GM21576 (cell line): Measurements from ENCODE around the gene UNC50.

Source experiments
- ATAC-seq: cut with Tn5 transposase; IDR thresholded peaks from one replicate; pipeline ENCODE4 v1.9.1; 2021; ENCODE audit warnings: mild to moderate bottlenecking, moderate library complexity; ENCODE audit not compliant: unreplicated experiment

UNC50 gene, protein sequence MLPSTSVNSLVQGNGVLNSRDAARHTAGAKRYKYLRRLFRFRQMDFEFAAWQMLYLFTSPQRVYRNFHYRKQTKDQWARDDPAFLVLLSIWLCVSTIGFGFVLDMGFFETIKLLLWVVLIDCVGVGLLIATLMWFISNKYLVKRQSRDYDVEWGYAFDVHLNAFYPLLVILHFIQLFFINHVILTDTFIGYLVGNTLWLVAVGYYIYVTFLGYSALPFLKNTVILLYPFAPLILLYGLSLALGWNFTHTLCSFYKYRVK

GRCh38 chr2:98608116-98608961 is at the start of gene UNC50, which contains the start of gene COA5:
TSS of gene UNC50 (plus strand) at chr2:98608589. CDS start at chr2:98609760, 1,171 bp downstream.
TSS of gene COA5 (minus strand) at chr2:98608512. CDS start at chr2:98608405, 107 bp downstream.
- ATAC-seq: peak; percentile 82

DNA sequence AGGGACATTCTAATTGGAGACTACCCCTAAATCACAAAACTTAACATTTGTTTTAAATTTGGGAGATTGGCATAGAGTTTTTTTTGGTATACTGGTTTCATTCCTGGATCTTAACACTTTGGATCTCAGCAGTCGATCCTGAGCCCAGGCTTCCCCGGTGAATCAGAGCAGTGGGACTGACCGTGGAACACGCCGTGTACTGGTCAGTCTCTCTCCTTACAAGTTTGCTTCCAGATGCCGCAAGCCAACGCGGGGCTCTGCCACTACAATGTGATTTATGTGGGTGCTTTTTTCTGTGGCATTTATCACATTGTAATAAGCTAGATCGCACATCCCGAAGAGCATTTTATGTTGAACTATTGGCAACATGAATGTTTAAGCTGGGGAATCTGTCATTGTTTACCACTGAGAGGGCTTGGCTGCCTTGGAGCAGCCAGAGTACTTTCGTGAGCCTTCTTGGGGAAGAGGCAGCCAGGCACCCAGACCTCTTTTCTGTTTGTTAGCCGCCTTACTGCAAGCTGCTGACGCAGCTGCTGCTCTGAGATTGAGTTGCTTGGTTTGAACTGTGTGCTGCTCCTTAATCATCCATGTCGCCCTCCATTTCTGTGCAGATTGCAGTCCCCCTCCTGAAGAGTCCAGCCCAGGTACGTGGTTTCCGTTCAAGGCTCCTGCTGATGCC is 49.4 kb upstream of the UNC50 start:
- ATAC-seq: no peak

- ATAC-seq: no peak
These were observed 48.8 kb upstream of the UNC50 start for GRCh38 chr2:98559581-98559980.

- ATAC-seq: no peak
These were observed 48.1 kb upstream of the UNC50 start for GRCh38 chr2:98560256-98560771.

- ATAC-seq: no peak
These were observed 47.4 kb upstream of the UNC50 start for GRCh38 chr2:98561018-98561417.

- ATAC-seq: no peak
These were observed 46.3 kb upstream of the UNC50 start for GRCh38 chr2:98561902-98562695.

GRCh38 chr2:98563394-98563793 is 45.0 kb upstream of the UNC50 start:
- no peak for ATAC-seq

- no peak for ATAC-seq
These were observed 43.8 kb upstream of the UNC50 start for GRCh38 chr2:98564541-98565132.

DNA sequence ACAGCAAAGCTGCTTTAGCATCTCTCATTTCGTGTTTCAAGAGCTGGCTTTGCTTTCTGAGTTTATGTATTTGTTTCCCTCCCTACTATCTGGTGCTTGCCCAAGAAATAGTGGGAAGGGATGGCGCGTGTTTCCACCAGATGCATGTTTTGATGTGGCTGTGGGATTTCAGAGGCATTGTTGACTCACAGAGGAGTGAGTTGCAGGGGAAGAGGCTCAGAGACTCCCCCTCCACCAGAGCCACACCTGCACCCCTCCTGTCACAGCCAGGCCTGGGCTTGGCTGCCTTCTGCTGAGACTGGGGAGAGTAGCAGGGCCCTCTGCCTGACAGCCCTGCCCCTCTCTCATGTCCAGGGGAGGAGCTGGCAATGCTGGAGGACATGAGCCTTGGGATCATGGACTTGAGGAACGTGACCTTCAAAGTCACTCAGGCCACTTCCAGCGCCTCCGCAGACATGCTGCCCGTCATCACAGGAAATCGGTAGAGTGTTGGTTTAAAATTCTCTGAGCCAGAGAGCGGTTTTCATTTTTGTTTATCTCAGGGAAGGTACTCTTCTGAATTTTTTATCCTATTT is 43.0 kb upstream of the UNC50 start:
- no peak for ATAC-seq

DNA sequence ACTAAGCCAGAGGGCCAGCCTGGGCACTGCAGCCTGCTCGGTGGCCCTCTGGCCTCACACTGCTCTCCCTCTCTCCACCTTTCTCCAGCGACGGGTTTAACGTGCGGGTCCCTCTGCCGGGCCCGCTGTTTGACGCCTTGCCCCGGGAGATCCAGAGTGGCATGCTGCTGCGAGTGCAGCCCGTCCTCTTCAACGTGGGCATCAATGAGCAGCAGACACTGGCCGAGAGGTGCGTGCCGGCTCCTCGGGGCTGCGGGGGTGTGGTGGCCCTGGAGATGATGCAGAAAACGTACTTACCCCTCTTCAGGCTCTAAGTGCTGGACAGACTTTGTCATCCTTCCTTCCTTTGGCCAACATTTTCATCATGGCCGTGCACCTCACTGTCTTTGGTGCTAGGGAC is 42.4 kb upstream of the UNC50 start:
- no peak for ATAC-seq

DNA sequence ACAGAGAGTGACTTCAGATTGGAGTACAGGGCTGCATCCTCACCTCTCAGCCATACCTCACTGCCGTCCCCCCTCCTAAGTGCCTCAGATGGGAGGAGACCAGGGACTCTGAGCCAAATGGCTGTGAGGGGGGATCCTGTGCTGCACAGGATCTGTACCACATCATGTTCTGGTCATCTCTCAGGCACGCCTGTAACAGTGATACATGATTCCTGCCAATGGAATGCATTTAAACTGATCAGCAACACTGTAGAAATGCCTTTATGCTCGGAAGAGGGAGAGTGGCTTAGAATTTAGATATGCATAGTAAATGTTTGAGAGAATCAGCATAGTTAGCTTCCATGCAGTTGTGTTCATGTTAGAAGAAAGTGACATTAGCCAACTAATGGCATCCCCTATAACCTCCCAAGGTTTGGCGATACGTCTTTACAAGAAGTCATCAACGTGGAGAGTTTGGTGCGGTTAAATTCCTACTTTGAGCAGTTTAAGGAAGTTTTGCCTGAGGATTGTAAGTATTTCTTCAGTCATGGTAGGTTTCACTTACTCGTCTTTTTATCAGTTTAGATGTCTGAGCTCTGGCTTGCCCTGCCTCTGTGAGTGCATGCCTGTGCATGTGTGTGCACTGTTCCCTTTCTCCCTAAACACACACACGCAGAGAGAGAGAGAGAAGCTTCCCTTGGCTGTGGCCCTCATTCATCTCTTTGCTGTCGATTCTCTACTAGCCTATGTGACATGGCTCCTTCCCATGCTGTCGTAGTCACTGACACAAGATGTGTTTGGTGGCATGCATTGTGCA is 40.0 kb upstream of the UNC50 start:
- ATAC-seq: no peak

DNA sequence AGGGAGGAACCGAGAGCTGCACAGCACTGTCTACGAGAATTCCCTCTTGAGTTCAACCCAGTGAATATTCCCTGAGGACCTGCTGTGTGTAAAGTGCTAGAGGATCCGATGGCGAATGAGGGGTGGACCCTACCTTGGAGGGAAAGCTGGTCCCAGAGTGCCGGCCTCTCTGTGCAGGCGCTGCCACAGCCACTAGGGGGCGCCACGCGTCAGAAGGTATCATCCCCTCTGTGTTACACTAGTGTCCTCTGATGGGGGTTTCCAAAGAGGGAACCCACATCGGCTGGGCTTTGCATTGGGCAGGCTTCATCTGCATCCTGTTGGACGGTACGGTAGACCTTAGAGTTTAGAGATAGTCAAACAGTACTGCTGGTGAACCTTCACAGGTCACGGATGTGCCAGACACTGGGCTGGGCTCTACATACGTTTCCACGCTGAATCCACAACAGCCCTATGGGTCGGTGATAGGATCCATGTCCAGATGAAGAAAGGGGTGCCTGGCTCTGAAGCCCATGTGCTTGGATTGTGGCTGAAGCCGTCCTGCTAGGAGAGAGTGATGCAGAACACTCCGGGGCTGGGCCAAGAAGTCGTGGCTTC is 39.1 kb upstream of the UNC50 start:
- ATAC-seq: no peak

GRCh38 chr2:98569915-98570314 is 38.5 kb upstream of the UNC50 start:
- no peak for ATAC-seq

- ATAC-seq: no peak
These were observed 38.0 kb upstream of the UNC50 start for GRCh38 chr2:98570356-98570755.

GRCh38 chr2:98571121-98571701 is 37.2 kb upstream of the UNC50 start:
- no peak for ATAC-seq

GRCh38 chr2:98571796-98572195 is 36.6 kb upstream of the UNC50 start:
- no peak for ATAC-seq

DNA sequence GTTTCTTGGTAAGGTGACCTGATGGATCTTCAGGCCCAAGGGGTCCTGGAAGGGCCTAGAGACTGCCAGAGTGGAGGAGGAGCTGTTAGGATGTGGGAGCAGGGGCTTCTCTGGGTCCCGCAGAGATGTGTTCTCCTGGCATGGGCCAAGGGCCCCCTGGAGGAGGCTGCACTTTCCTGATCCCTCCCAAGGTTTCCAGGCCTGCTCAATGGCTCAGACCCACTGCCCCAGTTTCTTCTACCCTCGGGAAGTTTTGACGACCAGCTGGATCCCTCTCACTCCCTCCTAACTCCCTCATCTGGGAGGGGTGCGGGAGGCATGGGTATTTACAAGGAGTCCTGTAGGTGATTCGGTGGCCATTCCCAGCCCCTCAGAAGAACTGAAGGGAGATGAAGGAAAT is 36.2 kb upstream of the UNC50 start:
- ATAC-seq: no peak

DNA sequence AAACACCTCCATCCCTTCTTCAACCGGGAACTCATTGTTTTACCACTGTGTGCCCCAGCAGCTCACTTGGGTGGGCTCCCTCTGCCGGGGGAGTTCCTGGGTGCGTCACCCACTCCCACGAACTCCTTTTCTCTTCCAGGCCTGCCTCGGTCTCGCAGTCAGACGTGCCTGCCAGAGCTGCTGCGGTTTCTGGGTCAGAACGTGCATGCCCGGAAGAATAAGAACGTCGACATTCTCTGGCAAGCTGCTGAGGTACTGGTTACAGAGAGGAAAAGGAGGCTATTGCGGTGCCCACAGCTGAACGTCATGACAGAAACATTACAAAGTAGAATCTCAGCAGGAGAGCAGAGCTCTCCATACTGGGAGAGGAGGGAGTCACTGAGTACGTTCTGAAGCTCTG is 35.7 kb upstream of the UNC50 start:
- ATAC-seq: no peak
